K562 (cell line): Measurements from ENCODE around the gene PRDM16. TPM values are rescaled to one million over a fixed set of nuclear protein-coding genes. Genes with fewer than 3 reads are reported as not detected.

Source experiments
- ATAC-seq: fragments of 200-7000 bp; cut with Tn5 transposase; 3 replicates; pipeline ENCODE4 v1.9.1; 2020; ENCODE audit warnings: moderate library complexity
- BruUV-seq: library from RNA; stranded (reverse); fragments of 400-500 nt; replicated peaks from 2 replicates; lab custom pipeline; 2021; lab: Mats Ljungman, UMichigan
- CTCF ChIA-PET: fragments of 300-600 bp; formaldehyde crosslinking; extraction: SDS; loops from one replicate; lab custom pipeline; 2021; ENCODE audit warnings: low intra/inter-chr PET ratio; lab: Yijun Ruan, JAX
- POLR2A ChIA-PET: fragments of 300-600, 350-650 bp; sonication (Branson Sonifier 250); formaldehyde crosslinking; extraction: SDS; loops from one replicate; lab custom pipeline; 2021; ENCODE audit warnings: antibody characterized with exemption, inconsistent platforms; lab: Yijun Ruan, JAX
- DNase-seq, 4 experiments: peaks; one replicate each; pipeline versions ENCODE4 v3.0.0 to v3.0.0-alpha.2; 2011 to 2018; ENCODE audit warnings: low spot score in 3 of 4, mixed read lengths in 3 of 4; ENCODE audit errors: extremely low read depth in 1 of 4
- FAIRE-seq: peaks from 2 replicates; lab custom pipeline; 2011; peaks lifted over from hg19 to GRCh38; lab: Jason Lieb, UNC
- H2AFZ ChIP-seq: 2 replicates; pipeline ENCODE4 v1.6.0; 2011; ENCODE audit warnings: low read depth, low read length, control low read depth, inconsistent platforms
- H3K27ac ChIP-seq: fragments of 200-600 bp; 3 replicates; pipeline ENCODE4 v1.8.0; 2011; ENCODE audit warnings: low read depth, mild to moderate bottlenecking, control low read depth, inconsistent platforms, low read length, moderate library complexity, mixed read lengths; ENCODE audit errors: extremely low read depth
- H3K27me3 ChIP-seq, 2 experiments: fragments of 300-600 bp in 1 of 2; 2 replicates in 1 of 2; 3 replicates in 1 of 2; pipeline versions ENCODE4 v1.6.0 to v1.8.0; 2011; ENCODE audit warnings: inconsistent platforms in 2 of 2, low read length in 2 of 2, mild to moderate bottlenecking in 1 of 2, mixed read lengths in 1 of 2, moderate library complexity in 1 of 2; ENCODE audit not compliant: control insufficient read depth in 2 of 2, insufficient read depth in 2 of 2
- H3K36me3 ChIP-seq: fragments of 300-600 bp; 3 replicates; pipeline ENCODE4 v1.8.0; 2011; ENCODE audit warnings: mild to moderate bottlenecking, low read length, inconsistent platforms; ENCODE audit not compliant: control insufficient read depth, insufficient read depth
- H3K4me1 ChIP-seq, 2 experiments: fragments of 200-600 bp in 1 of 2; replicated peaks in 1 of 2; 2 replicates in 1 of 2; 3 replicates in 1 of 2; pipeline versions ENCODE4 v1.5.1 to v1.8.0; 2011; ENCODE audit warnings: inconsistent platforms in 2 of 2, low read length in 2 of 2, mild to moderate bottlenecking in 1 of 2, mixed read lengths in 1 of 2, moderate library complexity in 1 of 2; ENCODE audit not compliant: control insufficient read depth in 2 of 2, insufficient read depth in 2 of 2
- H3K4me2 ChIP-seq: 2 replicates; pipeline ENCODE4 v1.6.1; 2011; ENCODE audit warnings: low read length, control low read depth, inconsistent platforms, mixed read lengths; ENCODE audit not compliant: insufficient read depth
- H3K4me3 ChIP-seq: fragments of 200-600 bp; sonication (generic), shearing (Covaris generic); 2 replicates; pipeline ENCODE4 v1.5.1; 2016; ENCODE audit warnings: control low read depth, inconsistent platforms
- H3K79me2 ChIP-seq: fragments of 200-600 bp; 3 replicates; pipeline ENCODE4 v1.8.0; 2011; ENCODE audit warnings: low read length, inconsistent platforms; ENCODE audit not compliant: control insufficient read depth, insufficient read depth
- H3K9ac ChIP-seq, 2 experiments: 2 replicates each; pipeline versions ENCODE4 v1.6.0 to v1.6.1; 2011; ENCODE audit warnings: low read depth in 2 of 2, low read length in 2 of 2, control low read depth in 1 of 2, inconsistent platforms in 1 of 2, mild to moderate bottlenecking in 1 of 2, mixed read lengths in 1 of 2; ENCODE audit not compliant: insufficient read depth in 1 of 2
- H3K9me1 ChIP-seq: one replicate; pipeline ENCODE4 v1.6.0; 2011; ENCODE audit warnings: inconsistent platforms, mild to moderate bottlenecking, low read length, moderate library complexity; ENCODE audit not compliant: control insufficient read depth, insufficient read depth
- H3K9me3 ChIP-seq: replicated peaks from 2 replicates; pipeline ENCODE4 v1.5.1; 2011; ENCODE audit warnings: low read depth, low read length, inconsistent platforms; ENCODE audit not compliant: control insufficient read depth, insufficient read depth
- H4K20me1 ChIP-seq: replicated peaks from 2 replicates; pipeline ENCODE4 v1.6.1; 2011; ENCODE audit warnings: low read length, inconsistent platforms, mixed read lengths; ENCODE audit not compliant: control insufficient read depth, insufficient read depth
- BCOR ChIP-seq: fragments of 450-650 bp; IDR thresholded peaks from 2 replicates; pipeline ENCODE4 v1.6.1; 2016
- CBFA2T3 ChIP-seq: fragments of 450-650 bp; IDR thresholded peaks from 2 replicates; pipeline ENCODE4 v1.6.1; 2017
- KDM1A ChIP-seq, 2 experiments: fragments of 450-650 bp; IDR thresholded peaks; 2 replicates each; pipeline ENCODE4 v1.6.1; 2016; ENCODE audit warnings: mild to moderate bottlenecking in 2 of 2
- MEF2D ChIP-seq: conservative IDR thresholded peaks from 2 replicates; pipeline ENCODE4 v1.6.1; 2016; ENCODE audit warnings: low read depth, missing genetic modification characterization, missing compliant biosample characterization
- MTA2 ChIP-seq: fragments of 450-650 bp; IDR thresholded peaks from 2 replicates; pipeline ENCODE4 v1.6.1; 2016; ENCODE audit warnings: low read depth
- PCBP1 ChIP-seq: fragments of 200-400 bp; formaldehyde crosslinking; IDR thresholded peaks from 2 replicates; pipeline ENCODE4 v1.6.1; 2018; ENCODE audit warnings: mild to moderate bottlenecking, low read depth, low read length; ENCODE audit not compliant: poor library complexity, severe bottlenecking
- RBM15 ChIP-seq: fragments of 200-400 bp; formaldehyde crosslinking; IDR thresholded peaks from 2 replicates; pipeline ENCODE4 v1.6.1; 2018; ENCODE audit warnings: mild to moderate bottlenecking, low read length, moderate library complexity; ENCODE audit not compliant: insufficient read depth
- RBM22 ChIP-seq: fragments of 200-400 bp; formaldehyde crosslinking; IDR thresholded peaks from 2 replicates; pipeline ENCODE4 v1.6.1; 2018; ENCODE audit warnings: low read length, low read depth; ENCODE audit not compliant: poor library complexity, severe bottlenecking
- SREBF2 ChIP-seq: sonication (generic); formaldehyde crosslinking; IDR thresholded peaks from 2 replicates; pipeline ENCODE4 v1.4.0; 2020; ENCODE audit warnings: mild to moderate bottlenecking, missing genetic modification reagents
- ZBTB8A ChIP-seq: fragments of 450-650 bp; IDR thresholded peaks from 2 replicates; pipeline ENCODE4 v1.6.1; 2018; ENCODE audit warnings: mild to moderate bottlenecking, moderate library complexity; ENCODE audit not compliant: partially characterized antibody
- ZNF507 ChIP-seq: conservative IDR thresholded peaks from 2 replicates; pipeline ENCODE4 v1.6.1; 2017; ENCODE audit warnings: missing genetic modification characterization, missing compliant biosample characterization
- WGBS: fragments of 100-300 bp; shearing (Covaris generic); methylation state at CpG from one replicate; pipeline ENCODE4 v1.1.6; 2016; ENCODE audit warnings: low coverage, mixed read lengths; ENCODE audit not compliant: insufficient coverage; ENCODE audit errors: missing lambda C conversion rate; 5-methylcytosine and 5-hydroxymethylcytosine counted together
- in situ Hi-C: fragments of 300-500 bp; cut with MboI; formaldehyde crosslinking; loops from 4 replicates; pipeline ENCODE4 v1.15.0; 2018; ENCODE audit warnings: inconsistent platforms, mixed read lengths
- intact Hi-C: fragments of 100-400 bp; cut with micrococcal nuclease; formaldehyde crosslinking; loops from 2 replicates; pipeline ENCODE4 v1.14.2; 2022
- polyA plus RNA-seq, 8 experiments: library from polyadenylated mRNA; depleted of rRNA in 4 of 8; stranded (reverse) in 5 of 8; unstranded in 3 of 8; fragments of >200 nt; fragmentation: Nextera tagmentation in 2 of 8; fragmentation: Illumina TruSeq in 1 of 8; extraction: Ambion mirVana in 2 of 8; extraction: Trizol in 1 of 8; gene quantifications; 2 replicates each; pipeline versions ENCODE4 v1.2.1 to v1.2.3, GENCODE V29; 2011 to 2014; ENCODE audit warnings: inconsistent platforms in 1 of 8, missing spikeins in 1 of 8
- total RNA-seq, 7 experiments: library from RNA; depleted of rRNA in 6 of 7; stranded (reverse); fragments of >200 nt in 6 of 7; fragmentation: Illumina TruSeq in 2 of 7; extraction: Trizol in 2 of 7; gene quantifications; 2 replicates each; pipeline versions ENCODE4 v1.2.1 to v1.2.3, GENCODE V29; 2011 to 2021; ENCODE audit warnings: low replicate concordance in 1 of 7
- TF ChIP-seq, protein P1 (sequence below): fragments of 450-650 bp; IDR thresholded peaks from 2 replicates; pipeline ENCODE4 v1.6.1; 2018; ENCODE audit warnings: mild to moderate bottlenecking, low read depth; ENCODE audit not compliant: partially characterized antibody
- TF ChIP-seq, protein P2 (sequence below): fragments of 250-450 bp; sonication (Bioruptor Pico); IDR thresholded peaks from 2 replicates; pipeline ENCODE4 v1.5.0; 2022; ENCODE audit warnings: mild to moderate bottlenecking
- TF ChIP-seq, protein P3 (sequence below): fragments of 450-650 bp; IDR thresholded peaks from 2 replicates; pipeline ENCODE4 v1.6.1; 2016; ENCODE audit warnings: borderline replicate concordance
- TF ChIP-seq, protein P4 (sequence below): fragments of 200-400 bp; formaldehyde crosslinking; IDR thresholded peaks from 2 replicates; pipeline ENCODE4 v1.6.1; 2017; ENCODE audit warnings: mild to moderate bottlenecking, low read depth, low read length, moderate library complexity

Gene PRDM16
- total and polyA plus RNA-seq, 9 of the 15 experiments (the other 6 are each of a cell fraction or from before 2014, with no cell fraction given): 0.10 to 0.27 TPM; not detected in 7

DNA sequence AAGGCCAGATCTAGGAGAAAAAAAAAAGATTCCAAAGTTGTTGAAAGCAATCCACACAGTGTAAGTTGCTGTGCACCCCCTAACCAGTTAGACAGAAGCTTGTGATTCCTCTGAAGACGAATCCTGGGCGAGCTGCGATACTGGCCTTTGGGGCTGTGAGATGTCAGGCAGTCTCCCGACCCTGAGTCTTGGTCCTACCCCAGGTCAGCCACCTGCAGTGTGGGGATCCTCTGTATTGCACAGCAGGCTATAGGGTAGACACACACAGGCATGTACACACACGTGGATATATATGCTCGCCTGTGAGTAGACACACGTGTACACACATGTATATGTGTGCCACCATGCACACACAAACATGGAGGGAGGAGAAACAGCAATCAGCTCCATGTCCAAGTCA, 34.8 kb upstream of the PRDM16 start:
- ChIA-PET CTCF (no interaction called here), POLR2A (no interaction called here)
- DNase-seq (no peak), FAIRE-seq (no peak), ATAC-seq (no peak)
- Histone ChIP-seq H3K4me3 (no peak overlapping the region), H3K9me3 (no peaks in the 10 kb centered on the region), H3K9ac (no peak overlapping the region), H2AFZ (no peak overlapping the region), H3K4me2 (no peak overlapping the region), H3K9me1 (no peaks in the 10 kb centered on the region), H3K36me3 (no peaks in the 10 kb centered on the region), H3K4me1 (no peaks in the 10 kb centered on the region; a peak in 1 of 5 replicates), H3K79me2 (no peaks in the 10 kb centered on the region), H3K27ac (no peak overlapping the region), H4K20me1 (no peaks in the 10 kb centered on the region), H3K27me3 (peaks cover 13 to 49% of the 10 kb centered on the region in 2 experiments; a peak in 4 of 5 replicates)
- WGBS: 0% methylated on average over 7 of the region's 7 CpGs
- BruUV-seq: no TSS peak
- intact Hi-C loops: no loop called here
- in situ Hi-C loops: no loop called here
- TF ChIP-seq CBFA2T3 (no peak), MTA2 (no peak), BCOR (no peak), MEF2D (tag) (no peak), ZNF507 (no peak), KDM1A (IDR thresholded peaks at IDR 0.05) (no peak), RBM22 (no peak), RBM15 (no peak), ZBTB8A (no peak), SREBF2 (CRISPR knock-in tag) (no peak), PCBP1 (no peak)
- TF ChIP-seq, protein P1, sequence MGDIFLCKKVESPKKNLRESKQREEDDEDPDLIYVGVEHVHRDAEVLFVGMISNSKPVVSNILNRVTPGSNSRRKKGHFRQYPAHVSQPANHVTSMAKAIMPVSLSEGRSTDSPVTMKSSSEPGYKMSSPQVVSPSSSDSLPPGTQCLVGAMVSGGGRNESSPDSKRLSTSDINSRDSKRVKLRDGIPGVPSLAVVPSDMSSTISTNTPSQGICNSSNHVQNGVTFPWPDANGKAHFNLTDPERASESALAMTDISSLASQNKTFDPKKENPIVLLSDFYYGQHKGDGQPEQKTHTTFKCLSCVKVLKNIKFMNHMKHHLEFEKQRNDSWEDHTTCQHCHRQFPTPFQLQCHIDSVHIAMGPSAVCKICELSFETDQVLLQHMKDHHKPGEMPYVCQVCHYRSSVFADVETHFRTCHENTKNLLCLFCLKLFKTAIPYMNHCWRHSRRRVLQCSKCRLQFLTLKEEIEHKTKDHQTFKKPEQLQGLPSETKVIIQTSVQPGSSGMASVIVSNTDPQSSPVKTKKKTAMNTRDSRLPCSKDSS: no peak
- TF ChIP-seq, protein P2, sequence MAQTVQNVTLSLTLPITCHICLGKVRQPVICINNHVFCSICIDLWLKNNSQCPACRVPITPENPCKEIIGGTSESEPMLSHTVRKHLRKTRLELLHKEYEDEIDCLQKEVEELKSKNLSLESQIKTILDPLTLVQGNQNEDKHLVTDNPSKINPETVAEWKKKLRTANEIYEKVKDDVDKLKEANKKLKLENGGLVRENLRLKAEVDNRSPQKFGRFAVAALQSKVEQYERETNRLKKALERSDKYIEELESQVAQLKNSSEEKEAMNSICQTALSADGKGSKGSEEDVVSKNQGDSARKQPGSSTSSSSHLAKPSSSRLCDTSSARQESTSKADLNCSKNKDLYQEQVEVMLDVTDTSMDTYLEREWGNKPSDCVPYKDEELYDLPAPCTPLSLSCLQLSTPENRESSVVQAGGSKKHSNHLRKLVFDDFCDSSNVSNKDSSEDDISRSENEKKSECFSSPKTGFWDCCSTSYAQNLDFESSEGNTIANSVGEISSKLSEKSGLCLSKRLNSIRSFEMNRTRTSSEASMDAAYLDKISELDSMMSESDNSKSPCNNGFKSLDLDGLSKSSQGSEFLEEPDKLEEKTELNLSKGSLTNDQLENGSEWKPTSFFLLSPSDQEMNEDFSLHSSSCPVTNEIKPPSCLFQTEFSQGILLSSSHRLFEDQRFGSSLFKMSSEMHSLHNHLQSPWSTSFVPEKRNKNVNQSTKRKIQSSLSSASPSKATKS: no peak
- TF ChIP-seq, protein P3, sequence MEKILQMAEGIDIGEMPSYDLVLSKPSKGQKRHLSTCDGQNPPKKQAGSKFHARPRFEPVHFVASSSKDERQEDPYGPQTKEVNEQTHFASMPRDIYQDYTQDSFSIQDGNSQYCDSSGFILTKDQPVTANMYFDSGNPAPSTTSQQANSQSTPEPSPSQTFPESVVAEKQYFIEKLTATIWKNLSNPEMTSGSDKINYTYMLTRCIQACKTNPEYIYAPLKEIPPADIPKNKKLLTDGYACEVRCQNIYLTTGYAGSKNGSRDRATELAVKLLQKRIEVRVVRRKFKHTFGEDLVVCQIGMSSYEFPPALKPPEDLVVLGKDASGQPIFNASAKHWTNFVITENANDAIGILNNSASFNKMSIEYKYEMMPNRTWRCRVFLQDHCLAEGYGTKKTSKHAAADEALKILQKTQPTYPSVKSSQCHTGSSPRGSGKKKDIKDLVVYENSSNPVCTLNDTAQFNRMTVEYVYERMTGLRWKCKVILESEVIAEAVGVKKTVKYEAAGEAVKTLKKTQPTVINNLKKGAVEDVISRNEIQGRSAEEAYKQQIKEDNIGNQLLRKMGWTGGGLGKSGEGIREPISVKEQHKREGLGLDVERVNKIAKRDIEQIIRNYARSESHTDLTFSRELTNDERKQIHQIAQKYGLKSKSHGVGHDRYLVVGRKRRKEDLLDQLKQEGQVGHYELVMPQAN: no peak
- TF ChIP-seq, protein P4, sequence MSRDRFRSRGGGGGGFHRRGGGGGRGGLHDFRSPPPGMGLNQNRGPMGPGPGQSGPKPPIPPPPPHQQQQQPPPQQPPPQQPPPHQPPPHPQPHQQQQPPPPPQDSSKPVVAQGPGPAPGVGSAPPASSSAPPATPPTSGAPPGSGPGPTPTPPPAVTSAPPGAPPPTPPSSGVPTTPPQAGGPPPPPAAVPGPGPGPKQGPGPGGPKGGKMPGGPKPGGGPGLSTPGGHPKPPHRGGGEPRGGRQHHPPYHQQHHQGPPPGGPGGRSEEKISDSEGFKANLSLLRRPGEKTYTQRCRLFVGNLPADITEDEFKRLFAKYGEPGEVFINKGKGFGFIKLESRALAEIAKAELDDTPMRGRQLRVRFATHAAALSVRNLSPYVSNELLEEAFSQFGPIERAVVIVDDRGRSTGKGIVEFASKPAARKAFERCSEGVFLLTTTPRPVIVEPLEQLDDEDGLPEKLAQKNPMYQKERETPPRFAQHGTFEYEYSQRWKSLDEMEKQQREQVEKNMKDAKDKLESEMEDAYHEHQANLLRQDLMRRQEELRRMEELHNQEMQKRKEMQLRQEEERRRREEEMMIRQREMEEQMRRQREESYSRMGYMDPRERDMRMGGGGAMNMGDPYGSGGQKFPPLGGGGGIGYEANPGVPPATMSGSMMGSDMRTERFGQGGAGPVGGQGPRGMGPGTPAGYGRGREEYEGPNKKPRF: no peak
